ENCODE results near the gene SOST.

GRCh38 chr17:43709210-43709609, 49.4 kb downstream of the SOST start:
- no peak for TF ChIP-seq CREB5 (CRISPR knock-in tag; IDR thresholded peaks at IDR 0.05; ENCODE audit: low read depth)
- TF ChIP-seq RARB (CRISPR knock-in tag; IDR thresholded peaks at IDR 0.05): no peak
- no peak for TF ChIP-seq ISL1 (CRISPR knock-in tag; IDR thresholded peaks at IDR 0.05)
- TF ChIP-seq PATZ1 (CRISPR knock-in tag; IDR thresholded peaks at IDR 0.05; ENCODE audit: borderline replicate concordance): no peak
